Measurements from ENCODE around the gene ATG16L2. TPM values are rescaled to one million over a fixed set of nuclear protein-coding genes. Genes with fewer than 3 reads are reported as not detected.

The ATG16L2 gene
- total and polyA plus RNA-seq, 10 of the 15 experiments (the other 5 are each of a cell fraction or from before 2014, with no cell fraction given) = 1.9 to 67.7 (median 30.4) TPM

DNA sequence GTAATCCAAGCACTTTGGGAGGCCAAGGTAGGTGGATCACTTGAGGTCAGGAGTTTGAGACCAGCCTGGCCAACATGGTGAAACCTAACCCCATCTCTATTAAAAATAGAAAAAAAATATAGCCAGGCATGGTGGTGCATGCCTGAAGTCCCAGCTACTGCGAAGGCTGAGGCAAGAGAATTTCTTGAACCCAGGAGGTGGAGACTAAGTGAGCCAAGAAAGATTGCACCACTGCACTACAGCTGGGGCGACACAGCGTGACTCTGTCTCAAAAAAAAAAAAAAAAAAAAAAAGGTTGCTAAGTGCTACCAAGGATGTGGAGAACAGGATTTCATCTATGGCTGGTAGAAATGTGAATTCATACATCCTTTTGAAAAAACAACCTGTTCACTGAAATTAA is 36.6 kb downstream of the ATG16L2 start (continued):
- TF ChIP-seq MEF2B (IDR thresholded peaks at IDR 0.05; ENCODE audit: partially characterized antibody, poor library complexity, severe bottlenecking) (no peak), RELB (IDR thresholded peaks at IDR 0.05; ENCODE audit: low read depth) (no peak)

- FAIRE-seq (no peak), DNase-seq (ENCODE audit: low read depth, low spot score) (no peak), ATAC-seq (no peak)
- Histone ChIP-seq H3K36me3 (ENCODE audit: control insufficient read depth in 2 of 2, insufficient read depth in 2 of 2, low read length in 1 of 2) (peaks cover 1 to 17% of the 10 kb centered on the region in 2 experiments), H3K9me3 (replicated peaks; ENCODE audit: control insufficient read depth, insufficient read depth, low read length) (no peaks in the 10 kb centered on the region), H4K20me1 (ENCODE audit: control insufficient read depth, insufficient read depth) (no peaks in the 10 kb centered on the region), H3K4me2 (ENCODE audit: control insufficient read depth, insufficient read depth) (no peak overlapping the region), H3K79me2 (ENCODE audit: control insufficient read depth, insufficient read depth, low read length) (no peaks in the 10 kb centered on the region; the same call in 1 of the 2 replicates), H3K4me3 (no peak overlapping the region), H3K27me3 (replicated peaks in 1 of 2; ENCODE audit: control insufficient read depth in 2 of 2, insufficient read depth in 2 of 2, low read length in 1 of 2) (no peaks in the 10 kb centered on the region), H3K4me1 (ENCODE audit: control insufficient read depth, insufficient read depth, low read length) (no peaks in the 10 kb centered on the region), H2AFZ (ENCODE audit: control insufficient read depth, low read depth, low read length) (no peak overlapping the region), H3K9ac (ENCODE audit: control insufficient read depth, insufficient read depth, low read length) (no peak overlapping the region), H3K27ac (ENCODE audit: control insufficient read depth, insufficient read depth) (no peak overlapping the region)
- TF ChIP-seq EP300 (IDR thresholded peaks at IDR 0.05; ENCODE audit: borderline replicate concordance in 1 of 2, control insufficient read depth in 1 of 2, low read depth in 2 of 2, low read length in 2 of 2) (no peak), RCOR1 (conservative IDR thresholded peaks at IDR 0.05; ENCODE audit: low read depth, low read length) (no peak), SMC3 (IDR thresholded peaks at IDR 0.05; ENCODE audit: borderline replicate concordance, low read length) (no peak), USF2 (IDR thresholded peaks at IDR 0.05; ENCODE audit: borderline replicate concordance, low read depth, low read length) (no peak), PAX5 (IDR thresholded peaks at IDR 0.05; ENCODE audit: borderline replicate concordance, low read depth, low read length) (no peak), ZNF217 (IDR thresholded peaks at IDR 0.05) (no peak), MTA2 (IDR thresholded peaks at IDR 0.05; ENCODE audit: low read depth) (no peak), HDAC6 (IDR thresholded peaks at IDR 0.05; ENCODE audit: unreplicated experiment) (no peak), JUNB (IDR thresholded peaks at IDR 0.05) (no peak), WRNIP1 (IDR thresholded peaks at IDR 0.05; ENCODE audit: borderline replicate concordance, low read depth, low read length) (no peak), CEBPB (IDR thresholded peaks at IDR 0.05; ENCODE audit: borderline replicate concordance in 1 of 2, low read depth in 2 of 2, low read length in 2 of 2) (no peak), KAT2A (conservative IDR thresholded peaks at IDR 0.05; ENCODE audit: control insufficient read depth, low read depth, low read length) (no peak), SIX5 (IDR thresholded peaks at IDR 0.05; ENCODE audit: low read depth, low read length, severe bottlenecking) (no peak)
- TF ChIP-seq, protein P1, sequence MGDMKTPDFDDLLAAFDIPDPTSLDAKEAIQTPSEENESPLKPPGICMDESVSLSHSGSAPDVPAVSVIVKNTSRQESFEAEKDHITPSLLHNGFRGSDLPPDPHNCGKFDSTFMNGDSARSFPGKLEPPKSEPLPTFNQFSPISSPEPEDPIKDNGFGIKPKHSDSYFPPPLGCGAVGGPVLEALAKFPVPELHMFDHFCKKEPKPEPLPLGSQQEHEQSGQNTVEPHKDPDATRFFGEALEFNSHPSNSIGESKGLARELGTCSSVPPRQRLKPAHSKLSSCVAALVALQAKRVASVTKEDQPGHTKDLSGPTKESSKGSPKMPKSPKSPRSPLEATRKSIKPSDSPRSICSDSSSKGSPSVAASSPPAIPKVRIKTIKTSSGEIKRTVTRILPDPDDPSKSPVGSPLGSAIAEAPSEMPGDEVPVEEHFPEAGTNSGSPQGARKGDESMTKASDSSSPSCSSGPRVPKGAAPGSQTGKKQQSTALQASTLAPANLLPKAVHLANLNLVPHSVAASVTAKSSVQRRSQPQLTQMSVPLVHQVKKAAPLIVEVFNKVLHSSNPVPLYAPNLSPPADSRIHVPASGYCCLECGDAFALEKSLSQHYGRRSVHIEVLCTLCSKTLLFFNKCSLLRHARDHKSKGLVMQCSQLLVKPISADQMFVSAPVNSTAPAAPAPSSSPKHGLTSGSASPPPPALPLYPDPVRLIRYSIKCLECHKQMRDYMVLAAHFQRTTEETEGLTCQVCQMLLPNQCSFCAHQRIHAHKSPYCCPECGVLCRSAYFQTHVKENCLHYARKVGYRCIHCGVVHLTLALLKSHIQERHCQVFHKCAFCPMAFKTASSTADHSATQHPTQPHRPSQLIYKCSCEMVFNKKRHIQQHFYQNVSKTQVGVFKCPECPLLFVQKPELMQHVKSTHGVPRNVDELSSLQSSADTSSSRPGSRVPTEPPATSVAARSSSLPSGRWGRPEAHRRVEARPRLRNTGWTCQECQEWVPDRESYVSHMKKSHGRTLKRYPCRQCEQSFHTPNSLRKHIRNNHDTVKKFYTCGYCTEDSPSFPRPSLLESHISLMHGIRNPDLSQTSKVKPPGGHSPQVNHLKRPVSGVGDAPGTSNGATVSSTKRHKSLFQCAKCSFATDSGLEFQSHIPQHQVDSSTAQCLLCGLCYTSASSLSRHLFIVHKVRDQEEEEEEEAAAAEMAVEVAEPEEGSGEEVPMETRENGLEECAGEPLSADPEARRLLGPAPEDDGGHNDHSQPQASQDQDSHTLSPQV (IDR thresholded peaks at IDR 0.05) = no peak
- SMC1A ChIA-PET (ENCODE audit: uncharacterized antibody, unreplicated experiment) = interaction anchor here (0.6 kb wide), 1 partner anchor 20 kb away, joined by 3 read pairs; no protein-coding TSS in a partner anchor
- RAD21 ChIA-PET (ENCODE audit: unreplicated experiment) = no interaction called here
- in situ Hi-C loops (cut with MboI) = no loop called here
- intact Hi-C loops (cut with micrococcal nuclease; ENCODE audit: unreplicated experiment) = no loop called here
- 55% methylated on average over 4 of the region's 4 CpGs for WGBS (ENCODE audit: insufficient coverage, insufficient replicate concordance, low lambda C conversion rate, missing lambda C conversion rate)
- no TSS peak for BruUV-seq (replicated peaks)
- CTCF ChIA-PET = no interaction called here
- POLR2A ChIA-PET = no interaction called here
Measured at GRCh38 chr11:72851726-72852125, 37.5 kb downstream of the ATG16L2 start.
